Measurements from ENCODE around the gene SCAND1.
"Not testable (repeated sequence)": the region's sequence is repeated elsewhere in the genome, so short reads cannot be mapped to it uniquely, and the experiment has no call there.

The SCAND1 gene

DNA sequence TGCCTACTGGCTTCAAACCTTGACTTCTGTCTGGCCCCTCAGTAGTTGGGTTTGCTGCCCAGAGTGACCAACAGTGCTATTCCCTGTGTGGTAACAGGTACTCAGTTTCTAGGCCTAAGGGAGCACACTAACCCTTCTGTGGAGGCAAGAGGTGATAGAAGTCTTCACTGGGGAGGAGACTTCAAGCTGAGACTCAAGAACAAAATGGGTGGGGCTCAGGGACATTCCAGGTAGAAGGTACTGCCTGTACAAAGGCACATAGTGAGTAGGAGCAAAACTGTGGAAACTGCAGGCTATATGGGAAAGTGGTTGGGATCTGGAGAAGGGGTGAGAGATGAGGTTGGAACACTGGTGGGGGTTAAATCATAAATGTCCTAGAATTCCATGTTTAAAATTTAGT, 2.3 kb upstream of the SCAND1 start:
- no peak for DNase-seq

DNA sequence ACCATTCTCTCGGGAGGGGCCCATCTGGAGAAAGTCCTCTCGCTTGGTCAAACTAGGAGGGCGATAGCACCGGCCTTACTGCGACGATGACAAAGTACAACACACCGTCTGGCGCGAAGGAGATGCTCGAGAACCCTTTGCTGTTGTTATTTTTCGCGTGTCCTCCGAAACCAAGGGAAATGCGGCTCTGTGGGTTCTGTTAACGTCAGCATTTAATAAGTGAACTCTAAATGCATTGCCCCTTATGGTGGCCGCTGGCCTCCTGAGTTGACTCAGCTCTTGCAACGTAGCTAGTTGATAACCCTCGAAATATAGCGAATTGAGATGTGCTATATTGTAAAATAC, 577 bp upstream of the SCAND1 start:
- DNase-seq = no peak

GRCh38 chr20:35953387-35954199, 709 bp downstream of the SCAND1 start:
- DNase-seq = peak; percentile 26 to 86 (median 85)

DNA sequence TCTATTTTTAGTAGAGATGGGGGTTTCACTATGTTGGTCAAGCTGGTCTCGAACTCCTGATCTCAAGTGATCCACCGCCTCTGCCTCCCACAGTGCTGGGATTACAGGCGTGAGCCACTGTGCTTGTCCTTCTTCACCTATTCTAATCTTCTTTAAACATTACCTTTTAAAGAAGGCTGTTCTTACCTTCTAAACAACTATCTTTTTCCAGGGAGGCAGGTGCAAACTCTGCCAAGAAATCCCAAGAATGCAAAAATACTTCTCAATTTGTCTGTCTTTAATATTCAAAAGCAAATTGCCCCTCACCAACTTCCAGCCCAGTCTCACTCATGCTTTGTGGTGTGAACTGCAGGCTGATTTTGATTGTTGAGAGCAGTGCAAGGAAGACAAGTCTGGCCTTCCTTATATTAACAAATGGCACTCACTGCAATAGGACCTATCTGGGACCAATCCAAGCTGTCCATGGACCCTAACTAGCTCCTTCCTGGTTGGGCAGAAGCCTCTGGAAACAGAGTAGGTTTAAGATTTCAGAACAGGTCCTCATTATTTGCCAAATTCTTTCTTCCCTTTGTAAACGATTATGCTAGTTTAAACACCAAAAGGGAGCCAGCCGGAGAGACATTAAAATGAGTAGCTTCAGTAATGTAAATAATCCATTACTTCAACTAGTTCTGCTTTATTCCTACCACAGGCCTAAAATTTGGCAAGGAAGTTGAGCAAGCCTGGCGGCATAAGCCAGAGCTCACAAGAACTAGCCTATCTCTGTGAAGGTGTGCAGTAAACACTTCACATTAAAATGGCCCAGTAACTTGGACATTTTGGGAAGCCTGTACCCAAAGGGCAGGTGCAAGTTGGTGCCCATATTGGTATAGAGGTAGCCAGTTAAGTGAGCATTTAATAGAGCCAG, 1.6 kb downstream of the SCAND1 start:
- peak in 1 of 3 experiments; percentile 47 for DNase-seq

GRCh38 chr20:35952080-35952479, 2.2 kb downstream of the SCAND1 start:
- not testable (repeated sequence) for DNase-seq

DNA sequence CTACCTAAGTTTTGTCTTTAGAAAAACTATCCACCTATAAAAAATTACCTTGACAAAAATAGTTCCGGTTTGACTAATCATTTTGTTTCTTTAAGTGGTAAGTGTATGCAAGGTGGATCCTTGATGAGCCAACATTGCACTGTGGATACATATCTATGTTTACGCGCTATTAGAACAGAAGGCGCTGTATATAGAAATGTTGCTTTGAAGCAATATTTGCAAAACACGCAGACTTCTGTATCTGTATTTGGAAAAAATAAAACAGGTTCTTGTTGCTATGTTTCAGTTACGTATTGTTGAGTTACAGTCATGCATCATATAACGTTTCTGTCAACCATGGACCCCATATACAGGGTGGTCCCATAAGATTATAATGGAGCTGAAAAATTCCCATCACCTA, 4.2 kb downstream of the SCAND1 start:
- no peak for DNase-seq

DNA sequence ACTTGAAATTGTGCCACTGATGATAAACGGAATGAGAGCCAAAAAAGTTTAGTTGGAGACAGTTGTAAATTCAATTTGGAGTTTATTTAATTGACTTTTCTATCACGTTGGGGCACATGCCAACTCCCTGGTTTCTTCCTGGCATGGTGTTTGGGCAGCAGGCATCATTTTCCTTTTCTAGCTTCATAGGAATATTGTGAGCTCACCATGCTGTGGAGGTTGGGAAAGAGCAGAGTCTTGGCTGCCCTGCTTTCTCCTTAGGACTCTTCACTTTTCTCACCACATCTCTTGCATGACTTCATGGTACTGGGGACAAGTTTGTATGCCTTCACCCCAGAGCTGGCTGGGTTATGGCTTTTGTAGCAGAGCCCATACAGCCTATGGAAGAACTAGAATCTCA, 6.4 kb downstream of the SCAND1 start:
- no peak for DNase-seq

- no peak for DNase-seq
These were observed 6.8 kb downstream of the SCAND1 start for GRCh38 chr20:35947489-35947888.

DNA sequence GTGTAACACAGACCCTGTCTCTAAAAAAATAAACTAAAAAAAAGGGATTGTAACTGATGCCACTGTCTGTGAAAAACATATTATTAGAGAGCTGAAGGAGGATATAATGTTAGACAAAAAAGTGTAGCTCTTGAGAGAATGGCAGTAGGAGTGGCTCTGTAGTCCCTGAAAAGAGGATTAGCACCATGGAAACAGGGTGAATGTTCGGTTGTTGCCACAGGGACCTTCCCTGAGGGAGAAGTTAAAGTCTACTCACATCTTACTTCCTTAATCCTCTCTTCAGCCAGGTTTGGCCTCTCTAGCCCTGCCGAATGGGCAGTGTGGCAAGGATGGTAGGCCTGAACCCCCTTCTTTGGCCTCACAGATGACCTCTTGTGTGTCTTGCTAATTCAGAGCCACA, 12.1 kb downstream of the SCAND1 start:
- peak in 1 of 3 experiments; percentile 14 for DNase-seq

DNA sequence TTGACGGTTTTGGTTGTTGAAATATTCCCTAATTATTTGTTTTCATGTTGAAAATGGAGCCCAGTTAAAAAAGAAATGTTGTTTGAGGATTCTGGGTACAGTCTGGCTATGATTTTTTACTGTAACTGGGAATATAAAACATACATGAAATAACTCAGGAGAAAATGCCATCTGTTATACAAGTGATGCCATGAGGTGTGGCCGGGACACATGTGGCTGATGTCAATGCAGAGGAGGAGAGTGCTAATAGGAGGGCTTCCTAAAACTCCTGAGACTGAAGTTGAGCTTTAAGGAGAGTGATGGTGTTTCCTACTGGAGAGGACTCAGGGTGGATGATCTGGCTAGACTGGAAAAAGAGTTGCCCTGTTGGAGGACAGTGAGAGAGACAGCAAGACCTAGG, 12.7 kb downstream of the SCAND1 start:
- no peak for DNase-seq

DNA sequence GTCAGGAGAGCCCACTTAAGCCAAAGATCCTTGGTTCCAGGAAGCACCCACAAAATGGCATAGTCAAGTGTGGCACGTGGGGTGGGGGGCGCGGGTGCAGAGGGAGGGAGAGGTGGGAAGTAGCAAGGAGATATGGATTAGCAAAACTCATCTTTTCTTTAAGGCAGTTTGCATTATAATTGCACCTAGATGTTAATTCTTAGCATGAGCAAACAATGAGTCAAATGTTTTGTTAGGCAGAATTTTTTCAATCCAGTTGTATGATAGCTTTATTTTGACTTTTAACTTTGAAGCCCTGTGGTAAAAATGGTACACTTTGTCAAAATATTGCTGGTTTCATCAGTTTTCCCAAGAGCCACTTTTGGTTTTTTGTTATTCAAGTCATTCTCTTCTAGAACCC, 15.0 kb downstream of the SCAND1 start:
- DNase-seq = no peak

- no peak for DNase-seq
These were observed 20.3 kb downstream of the SCAND1 start for GRCh38 chr20:35934050-35934449.

DNA sequence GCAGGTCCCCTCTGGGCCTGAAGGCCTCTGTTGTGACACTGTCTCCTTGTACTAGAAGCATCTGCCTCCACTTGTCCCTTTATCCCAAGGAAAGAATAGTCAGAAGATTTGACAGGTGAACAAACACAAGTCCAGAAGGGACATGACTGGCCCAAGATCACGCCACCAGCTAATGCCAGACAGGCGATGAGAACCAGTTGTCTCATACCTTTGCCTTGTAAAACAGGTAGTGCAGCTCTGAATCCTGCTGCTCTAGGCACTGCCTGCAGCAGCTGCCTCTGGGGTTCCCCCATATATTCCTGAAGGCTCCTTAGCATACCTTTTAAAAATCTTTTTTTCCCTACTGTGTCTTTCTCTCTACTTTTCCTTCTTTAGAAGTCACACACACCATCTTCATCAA, 25.0 kb downstream of the SCAND1 start:
- DNase-seq = no peak

DNA sequence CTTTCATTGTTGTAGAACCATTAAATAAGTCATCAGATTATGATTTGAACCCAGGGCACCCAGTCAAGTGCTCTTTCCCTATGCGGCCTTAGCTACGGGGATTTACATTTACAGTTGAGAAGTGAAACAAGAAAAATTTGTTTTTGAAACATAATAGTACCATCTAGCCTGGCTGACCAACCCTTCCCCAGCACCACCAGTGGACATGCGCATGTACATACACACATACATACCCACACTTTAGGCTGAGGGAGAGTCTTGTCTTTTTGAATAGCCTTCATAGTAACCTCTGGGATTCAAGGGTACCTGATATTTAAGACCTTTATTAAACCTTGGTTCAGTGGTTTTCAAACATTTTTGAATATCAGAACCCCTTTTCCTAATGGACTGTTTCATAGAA, 33.8 kb downstream of the SCAND1 start:
- no peak for DNase-seq

DNA sequence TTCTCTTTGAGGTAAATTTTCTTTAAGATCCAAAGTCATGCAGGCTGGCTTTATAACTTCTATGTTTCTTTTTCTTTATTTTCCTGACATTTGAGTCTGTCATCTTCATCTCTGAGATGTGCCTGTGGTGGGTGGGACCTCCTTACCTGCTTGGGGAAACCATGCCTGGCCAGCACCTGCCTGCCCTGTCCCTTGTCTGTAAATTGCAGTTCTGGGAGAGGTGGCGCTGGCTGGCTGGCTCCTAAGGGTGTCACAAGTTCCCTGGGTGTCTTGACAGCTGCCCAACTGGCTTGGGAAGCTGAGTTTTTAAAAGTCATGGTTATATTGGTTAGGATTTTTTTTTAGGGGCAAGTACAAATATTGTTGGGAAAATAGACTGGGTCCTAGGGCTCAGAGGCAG, 36.3 kb downstream of the SCAND1 start:
- DNase-seq = no peak

- no peak for DNase-seq
These were observed 37.2 kb downstream of the SCAND1 start for GRCh38 chr20:35917077-35917476.

DNA sequence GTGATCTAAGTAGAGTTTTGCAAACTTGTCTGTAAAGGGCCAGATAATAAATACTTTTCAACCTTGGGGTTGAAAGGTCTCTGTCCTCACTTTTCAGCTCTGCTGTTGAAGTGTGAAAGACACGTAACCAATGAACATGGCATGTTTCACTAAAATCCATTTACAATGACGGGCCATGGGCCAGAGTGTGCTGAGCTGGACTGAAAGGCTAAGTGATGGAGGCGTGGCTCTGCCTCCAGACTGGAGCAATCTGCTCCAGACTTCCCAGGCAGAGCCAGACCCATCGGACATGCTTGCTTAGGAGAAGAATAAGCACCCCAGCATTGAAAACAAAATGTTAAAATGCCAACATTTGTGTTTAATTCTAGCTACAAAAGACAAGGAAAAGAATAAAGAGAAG, 41.4 kb downstream of the SCAND1 start:
- DNase-seq = no peak

GRCh38 chr20:35910254-35910653, 44.0 kb downstream of the SCAND1 start:
- no peak for DNase-seq

GRCh38 chr20:35909796-35910195, 44.5 kb downstream of the SCAND1 start:
- no peak for DNase-seq

- DNase-seq = no peak
These were observed 45.1 kb downstream of the SCAND1 start for GRCh38 chr20:35909176-35909575.

DNA sequence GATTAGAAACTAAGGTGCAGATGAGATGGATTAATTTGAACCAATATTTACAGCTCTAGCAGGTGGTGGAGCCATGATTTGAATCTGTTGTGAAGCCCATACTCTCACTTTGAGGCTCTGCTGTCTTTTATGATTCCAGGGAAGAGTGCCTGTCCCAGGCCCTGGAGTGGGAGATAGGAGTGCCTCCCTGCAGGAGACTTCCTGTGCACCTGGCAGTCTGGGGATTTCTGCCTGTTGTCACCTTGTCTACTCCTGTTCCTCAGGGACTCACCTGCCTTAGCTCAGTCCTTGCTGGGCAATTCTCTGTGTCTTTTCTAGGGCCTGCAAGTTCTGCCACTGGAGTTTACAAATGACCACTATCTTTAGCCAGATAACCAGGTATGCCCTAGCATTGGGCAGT, 46.3 kb downstream of the SCAND1 start:
- peak in 2 of 3 experiments; percentile 25 to 77 for DNase-seq

DNA sequence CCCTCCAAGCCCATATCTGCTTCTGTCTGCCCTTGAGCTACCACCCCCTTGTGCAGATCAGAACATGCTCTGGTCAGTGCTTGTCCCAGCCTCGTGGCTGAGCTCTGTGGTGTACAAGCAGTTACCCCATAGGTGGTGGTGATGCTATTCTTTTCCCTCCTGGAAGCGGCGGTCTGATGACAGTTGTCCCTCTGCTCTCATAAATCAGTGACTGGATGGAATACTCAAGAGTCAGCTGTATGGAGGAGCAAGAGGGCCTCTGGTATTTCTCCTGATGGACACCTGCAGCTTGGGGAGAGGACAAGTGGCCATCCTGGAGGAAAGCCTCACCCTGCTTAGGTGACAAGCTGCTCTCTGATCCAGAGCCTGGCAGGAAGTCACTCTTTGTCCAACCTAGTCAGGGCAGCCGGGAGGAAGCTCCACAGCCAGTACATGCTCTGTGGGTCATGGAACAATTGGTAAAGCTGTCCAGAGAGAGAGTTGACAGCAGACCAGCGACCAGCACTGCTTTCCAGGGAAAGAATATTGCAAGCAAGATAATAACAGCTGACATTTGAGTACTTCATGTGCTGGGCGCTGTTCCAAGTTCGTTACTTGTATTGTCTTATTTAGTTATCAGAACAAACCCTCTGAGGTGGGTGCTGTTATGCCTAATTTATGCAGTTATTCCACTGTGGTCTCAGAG, 47.1 kb downstream of the SCAND1 start:
- no peak for DNase-seq

GRCh38 chr20:35904982-35905663, 49.2 kb downstream of the SCAND1 start:
- DNase-seq = no peak
